Sigmoid colon (tissue), 7 donors: ENCODE data around the gene WDR37. TPM values are rescaled to one million over a fixed set of nuclear protein-coding genes. Genes with fewer than 3 reads are reported as not detected.

ENCODE experiments used
- DNase-seq: peaks from one replicate; pipeline ENCODE4 v3.0.0-alpha.2; 2019
- H3K27ac ChIP-seq, 4 donors: fragments of 200-600 bp; sonication (generic); one replicate each; pipeline ENCODE4 v1.5.1; 2016 to 2019; ENCODE audit warnings: mild to moderate bottlenecking in 1 of 4
- H3K27me3 ChIP-seq, 3 donors: fragments of 200-600 bp; sonication (generic); one replicate each; pipeline ENCODE4 v1.5.1; 2019; ENCODE audit warnings: mild to moderate bottlenecking in 1 of 3
- H3K36me3 ChIP-seq, 4 donors: fragments of 200-600 bp; sonication (generic); one replicate each; pipeline ENCODE4 v1.5.1; 2016 to 2019
- H3K4me1 ChIP-seq, 4 donors: fragments of 200-600 bp; sonication (generic); one replicate each; pipeline ENCODE4 v1.5.1; 2017 to 2019
- H3K4me3 ChIP-seq, 4 donors: fragments of 200-600 bp; sonication (generic); one replicate each; pipeline ENCODE4 v1.5.1; 2017 to 2019; ENCODE audit warnings: mild to moderate bottlenecking in 2 of 4, moderate library complexity in 1 of 4
- H3K9me3 ChIP-seq, 4 donors: fragments of 200-600 bp in 3 of 4; sonication (generic) in 3 of 4; one replicate each; pipeline versions ENCODE4 v1.5.1 to v1.6.1; 2013 to 2019
- CTCF ChIP-seq, 4 experiments: fragments of 450-650 bp in 3 of 4; fragments of 200-600 bp in 1 of 4; IDR thresholded peaks; one replicate each; pipeline ENCODE4 v1.5.1; 2016 to 2019; ENCODE audit warnings: antibody characterized with exemption in 4 of 4, mild to moderate bottlenecking in 3 of 4, moderate library complexity in 2 of 4
- EP300 ChIP-seq, 4 donors: sonication (generic); formaldehyde crosslinking; IDR thresholded peaks; one replicate each; pipeline ENCODE4 v1.6.1; 2017; ENCODE audit warnings: antibody characterized with exemption in 4 of 4
- POLR2A ChIP-seq, 2 donors: fragments of 450-650 bp; IDR thresholded peaks; one replicate each; pipeline ENCODE4 v1.6.1; 2016; ENCODE audit warnings: antibody characterized with exemption in 2 of 2, mild to moderate bottlenecking in 2 of 2, moderate library complexity in 2 of 2
- POLR2AphosphoS5 ChIP-seq, 4 donors: sonication (generic); formaldehyde crosslinking; IDR thresholded peaks; one replicate each; pipeline ENCODE4 v1.6.1; 2017; ENCODE audit warnings: antibody characterized with exemption in 4 of 4
- WGBS, 2 donors: extraction: QIAGEN DNeasy Blood & Tissue Kit; methylation state at CpG; one replicate each; pipeline ENCODE4 v1.1.7; 2013; 5-methylcytosine and 5-hydroxymethylcytosine counted together
- intact Hi-C: fragments of 100-400 bp; cut with DNase I; formaldehyde crosslinking; loops from one replicate; pipeline ENCODE4 v1.15.1; 2023
- polyA plus RNA-seq, 3 donors: library from polyadenylated mRNA; stranded (reverse); fragments of 200-250 nt; gene quantifications; one replicate each; pipeline ENCODE4 v1.2.3, GENCODE V29; 2013
- total RNA-seq, 4 donors: library from RNA; depleted of rRNA; stranded (reverse); fragments of >200 nt; gene quantifications; one replicate each; pipeline ENCODE4 v1.1.0, GENCODE V29; 2016
- donor health status: healthy with polysubstance abuse.
- donor health status: Bipolar disorder and iron deficiency.
- donor health status: healthy.

The WDR37 gene
- total and polyA plus RNA-seq, 7 donors, result 5.4 to 25.5 (median 10.6) TPM

DNA sequence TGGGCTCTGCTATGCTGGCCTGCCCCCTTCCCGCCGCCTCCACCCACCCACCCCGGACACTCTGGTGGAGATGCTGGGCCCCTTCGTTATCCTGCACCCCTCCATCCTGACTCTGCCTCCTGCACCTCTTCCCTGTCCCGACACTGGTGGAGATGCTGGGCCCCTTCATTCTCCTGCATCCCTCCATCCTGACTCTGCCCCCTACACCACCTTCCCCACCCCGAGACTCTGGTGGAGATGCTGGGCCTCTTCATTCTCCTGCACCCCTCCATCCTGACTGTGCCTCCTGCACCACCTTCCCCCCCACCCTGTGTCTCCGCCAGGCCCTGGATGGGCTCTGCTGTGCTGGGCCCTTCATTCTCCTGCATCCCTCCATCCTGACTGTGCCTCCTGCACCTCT lies 45.5 kb upstream of the WDR37 start:
- Histone ChIP-seq H3K4me3 (no peak overlapping the region), H3K27me3 (no peaks in the 10 kb centered on the region), H3K36me3 (peaks cover 33 to 97% (median 78%) of the 10 kb centered on the region in 4 donors), H3K9me3 (no peaks in the 10 kb centered on the region), H3K27ac (no peak overlapping the region), H3K4me1 (no peaks in the 10 kb centered on the region)
- intact Hi-C loops, result no loop called here
- DNase-seq, result no peak
- 93 to 96% methylated on average over 7 of the region's 7 CpGs for WGBS, 2 donors
- TF ChIP-seq POLR2AphosphoS5 (IDR thresholded peaks at IDR 0.05) (no peak), CTCF (IDR thresholded peaks at IDR 0.05) (no peak), POLR2A (IDR thresholded peaks at IDR 0.05) (no peak), EP300 (IDR thresholded peaks at IDR 0.05) (no peak)

DNA sequence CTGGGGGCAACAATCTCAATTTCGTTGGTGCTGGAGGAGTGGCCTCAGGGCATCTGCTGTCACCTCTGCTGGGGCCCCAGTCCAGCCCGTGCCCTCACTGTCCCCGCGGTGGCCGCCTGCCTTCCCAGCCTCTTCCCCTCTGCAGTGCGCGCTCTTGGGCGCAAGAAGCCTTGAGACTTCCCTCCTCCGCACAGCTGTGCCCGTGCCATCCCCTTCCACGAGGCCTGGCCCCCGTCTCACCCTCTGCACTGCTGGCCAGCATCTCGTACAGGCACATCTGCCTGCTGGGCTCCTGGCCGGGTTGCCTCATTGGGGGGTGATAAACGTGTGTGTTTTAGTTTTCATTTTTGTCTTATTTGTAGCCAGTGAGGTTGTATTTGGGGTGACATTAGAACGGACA lies 44.5 kb upstream of the WDR37 start:
- Histone ChIP-seq H3K4me1 (no peaks in the 10 kb centered on the region), H3K4me3 (no peak overlapping the region), H3K27me3 (no peaks in the 10 kb centered on the region), H3K36me3 (peaks cover 39 to 97% (median 81%) of the 10 kb centered on the region in 4 donors), H3K9me3 (no peaks in the 10 kb centered on the region), H3K27ac (no peak overlapping the region)
- no peak for DNase-seq
- no peak for TF ChIP-seq POLR2AphosphoS5 (IDR thresholded peaks at IDR 0.05)
- no peak for TF ChIP-seq CTCF (IDR thresholded peaks at IDR 0.05)
- no peak for TF ChIP-seq EP300 (IDR thresholded peaks at IDR 0.05)
- TF ChIP-seq POLR2A (IDR thresholded peaks at IDR 0.05), result no peak
- WGBS, 2 donors, result 95 to 96% methylated on average over 16 of the region's 16 CpGs
- intact Hi-C loops, result no loop called here

DNA sequence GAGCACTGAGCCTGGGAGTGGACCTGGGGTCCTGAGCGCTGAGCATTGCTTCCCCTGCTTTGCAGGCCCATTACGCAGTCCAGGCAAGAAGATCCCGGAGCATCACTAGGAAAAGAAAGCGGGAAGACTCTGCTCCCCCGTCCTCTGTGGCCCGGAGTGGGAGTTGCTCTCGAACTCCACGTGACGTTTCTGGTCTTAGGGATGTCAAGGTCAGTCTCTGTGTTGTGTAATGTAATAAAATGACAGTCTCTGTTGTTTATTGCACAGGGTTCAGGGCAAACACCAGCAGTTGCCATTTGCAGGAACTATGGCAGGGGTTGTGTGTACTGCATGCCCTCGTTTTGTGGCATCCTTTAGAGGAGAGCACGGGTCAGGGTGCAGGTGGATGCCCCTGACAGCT lies 40.5 kb upstream of the WDR37 start:
- 90 to 96% methylated on average over 11 of the region's 11 CpGs for WGBS, 2 donors
- no peaks in the 10 kb centered on the region for H3K9me3 ChIP-seq
- no peak overlapping the region for H3K27ac ChIP-seq
- H3K4me3 ChIP-seq, result no peak overlapping the region
- TF ChIP-seq POLR2AphosphoS5 (IDR thresholded peaks at IDR 0.05) (no peak), POLR2A (IDR thresholded peaks at IDR 0.05) (no peak), EP300 (IDR thresholded peaks at IDR 0.05) (no peak), CTCF (IDR thresholded peaks at IDR 0.05) (no peak)
- no peaks in the 10 kb centered on the region for H3K27me3 ChIP-seq
- intact Hi-C loops, result no loop called here
- peaks cover 31 to 83% (median 60%) of the 10 kb centered on the region in 4 donors for H3K36me3 ChIP-seq
- no peak for DNase-seq
- H3K4me1 ChIP-seq, result no peaks in the 10 kb centered on the region

DNA sequence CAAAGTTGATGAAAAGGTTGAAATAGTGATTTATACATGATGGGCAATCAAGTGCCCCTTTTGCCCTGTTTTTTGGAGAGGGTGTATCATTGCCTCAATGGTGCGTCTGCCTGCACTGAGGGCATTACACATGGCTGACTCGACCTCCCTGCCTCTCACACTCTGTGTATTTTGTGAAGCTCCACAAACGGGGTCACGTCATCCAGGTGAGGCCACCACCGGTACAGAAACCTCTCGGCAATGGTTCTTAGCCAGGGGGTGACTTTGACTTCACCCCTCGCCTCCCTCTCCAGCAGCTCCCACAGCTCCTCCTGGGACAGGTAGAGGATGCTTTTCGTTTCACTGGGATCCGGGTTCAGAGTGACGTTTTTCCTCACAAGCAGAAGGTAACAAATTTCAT lies 36.8 kb upstream of the WDR37 start:
- intact Hi-C loops, result no loop called here
- TF ChIP-seq POLR2AphosphoS5 (IDR thresholded peaks at IDR 0.05) (no peak), EP300 (IDR thresholded peaks at IDR 0.05) (no peak), POLR2A (IDR thresholded peaks at IDR 0.05) (no peak), CTCF (IDR thresholded peaks at IDR 0.05) (no peak)
- no peaks in the 10 kb centered on the region for H3K9me3 ChIP-seq
- peaks cover 20 to 46% (median 32%) of the 10 kb centered on the region in 4 donors for H3K36me3 ChIP-seq
- no peak overlapping the region for H3K27ac ChIP-seq
- no peaks in the 10 kb centered on the region for H3K4me1 ChIP-seq
- 93 to 95% methylated on average over 10 of the region's 10 CpGs for WGBS, 2 donors
- no peak for DNase-seq
- H3K4me3 ChIP-seq, result no peak overlapping the region
- no peaks in the 10 kb centered on the region for H3K27me3 ChIP-seq

GRCh38 chr10:1020460-1020859 lies 35.7 kb upstream of the WDR37 start:
- no peaks in the 10 kb centered on the region for H3K4me1 ChIP-seq
- H3K36me3 ChIP-seq, result peaks cover 20 to 38% (median 25%) of the 10 kb centered on the region in 4 donors
- no peak for TF ChIP-seq CTCF (IDR thresholded peaks at IDR 0.05)
- no peak for TF ChIP-seq EP300 (IDR thresholded peaks at IDR 0.05)
- TF ChIP-seq POLR2AphosphoS5 (IDR thresholded peaks at IDR 0.05), result no peak
- no peak for TF ChIP-seq POLR2A (IDR thresholded peaks at IDR 0.05)
- no peaks in the 10 kb centered on the region for H3K9me3 ChIP-seq
- no peak overlapping the region for H3K27ac ChIP-seq
- intact Hi-C loops, result no loop called here
- H3K27me3 ChIP-seq, result no peaks in the 10 kb centered on the region
- DNase-seq, result no peak
- no peak overlapping the region for H3K4me3 ChIP-seq
- WGBS, 2 donors, result 91 to 94% methylated on average over 10 of the region's 10 CpGs
